ENCODE measurements around the gene ALDH3B2.

Gene ALDH3B2

GRCh38 chr11:67700548-67701262 is 26.3 kb upstream of the ALDH3B2 start:
- ChIA-PET CTCF (interaction anchor here (0.6 to 1.4 kb wide), 2 partner anchors 34 to 71 kb away, joined by 4 to 6 read pairs; partner anchors contain the start of gene NUDT8), POLR2A (ENCODE audit: low non-redundant PET) (no interaction called here)
- no peak overlapping the region for H3K27ac ChIP-seq
- no peak for TF ChIP-seq CTCF (conservative IDR thresholded peaks at IDR 0.05; ENCODE audit: low read depth)
- no peak for DNase-seq (ENCODE audit: low spot score)

GRCh38 chr11:67700141-67700540 is 25.7 kb upstream of the ALDH3B2 start:
- no peak overlapping the region for H3K27ac ChIP-seq
- TF ChIP-seq CTCF (conservative IDR thresholded peaks at IDR 0.05; ENCODE audit: low read depth): no peak
- ChIA-PET POLR2A (ENCODE audit: low non-redundant PET) (no interaction called here), CTCF (no interaction called here)
- no peak for DNase-seq (ENCODE audit: low spot score)

- DNase-seq (ENCODE audit: low spot score): peak; percentile 28
- CTCF ChIA-PET: no interaction called here
- POLR2A ChIA-PET (ENCODE audit: low non-redundant PET): no interaction called here
- H3K27ac ChIP-seq: no peak overlapping the region
- TF ChIP-seq CTCF (conservative IDR thresholded peaks at IDR 0.05; ENCODE audit: low read depth): no peak
These were observed 25.1 kb upstream of the ALDH3B2 start for GRCh38 chr11:67699521-67699920.

GRCh38 chr11:67698247-67698646 is 23.8 kb upstream of the ALDH3B2 start:
- ChIA-PET POLR2A (ENCODE audit: low non-redundant PET) (no interaction called here), CTCF (no interaction called here)
- no peak for TF ChIP-seq CTCF (conservative IDR thresholded peaks at IDR 0.05; ENCODE audit: low read depth)
- DNase-seq (ENCODE audit: low spot score): no peak
- H3K27ac ChIP-seq: no peak overlapping the region

GRCh38 chr11:67697846-67698245 is 23.4 kb upstream of the ALDH3B2 start:
- no peak overlapping the region for H3K27ac ChIP-seq
- TF ChIP-seq CTCF (conservative IDR thresholded peaks at IDR 0.05; ENCODE audit: low read depth): no peak
- DNase-seq (ENCODE audit: low spot score): no peak
- ChIA-PET CTCF (no interaction called here), POLR2A (ENCODE audit: low non-redundant PET) (no interaction called here)

GRCh38 chr11:67696998-67697397 is 22.6 kb upstream of the ALDH3B2 start:
- TF ChIP-seq CTCF (conservative IDR thresholded peaks at IDR 0.05; ENCODE audit: low read depth): no peak
- no peak overlapping the region for H3K27ac ChIP-seq
- ChIA-PET POLR2A (ENCODE audit: low non-redundant PET) (no interaction called here), CTCF (no interaction called here)
- DNase-seq (ENCODE audit: low spot score): no peak

Measured in RWPE1 (cell line).